GM18858 (cell line): ENCODE results near the gene SVIL.
"Not testable (repeated sequence)": the region's sequence is repeated elsewhere in the genome, so short reads cannot be mapped to it uniquely, and the experiment has no call there.

Source experiments
- ATAC-seq: cut with Tn5 transposase; IDR thresholded peaks from one replicate; pipeline ENCODE4 v1.9.1; 2021; ENCODE audit not compliant: unreplicated experiment

SVIL gene

DNA sequence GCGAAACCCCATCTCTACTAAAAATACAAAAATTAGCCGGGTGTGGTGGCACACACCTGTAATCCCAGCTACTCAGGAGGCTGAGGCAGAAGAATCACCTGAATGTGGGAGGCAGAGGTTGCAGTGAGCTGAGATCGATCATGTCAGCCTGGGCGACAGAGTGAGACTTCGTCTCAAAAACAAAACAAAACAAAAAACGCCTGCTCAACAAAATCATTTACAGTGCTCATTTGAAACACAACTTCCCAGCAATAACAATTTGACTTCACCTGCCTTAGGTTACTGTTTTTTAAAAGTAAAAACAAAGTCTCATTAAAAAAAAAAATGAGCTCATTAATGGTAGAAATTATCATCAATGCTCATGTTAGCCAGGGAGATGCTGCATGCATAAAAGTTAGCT, 10.4 kb downstream of the SVIL start:
- ATAC-seq: not testable (repeated sequence)

DNA sequence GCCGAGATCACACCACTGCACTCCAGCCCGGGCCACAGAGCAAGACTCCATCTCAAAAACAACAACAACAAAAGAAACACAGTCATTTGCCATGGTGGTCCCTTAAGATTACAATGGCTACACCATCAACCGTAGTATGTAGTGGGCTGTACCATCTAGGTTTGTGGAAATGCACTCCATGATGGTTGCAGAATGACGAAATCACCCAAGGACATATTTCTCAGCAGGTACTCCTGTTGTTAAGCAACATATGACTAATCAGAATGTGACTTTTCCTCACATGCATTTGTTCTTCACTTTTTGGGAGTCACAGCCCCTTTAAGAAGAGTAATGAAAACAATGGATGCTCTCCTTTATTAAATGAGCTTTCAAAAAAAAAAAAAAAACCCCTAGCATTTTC, 11.0 kb downstream of the SVIL start:
- ATAC-seq: no peak

DNA sequence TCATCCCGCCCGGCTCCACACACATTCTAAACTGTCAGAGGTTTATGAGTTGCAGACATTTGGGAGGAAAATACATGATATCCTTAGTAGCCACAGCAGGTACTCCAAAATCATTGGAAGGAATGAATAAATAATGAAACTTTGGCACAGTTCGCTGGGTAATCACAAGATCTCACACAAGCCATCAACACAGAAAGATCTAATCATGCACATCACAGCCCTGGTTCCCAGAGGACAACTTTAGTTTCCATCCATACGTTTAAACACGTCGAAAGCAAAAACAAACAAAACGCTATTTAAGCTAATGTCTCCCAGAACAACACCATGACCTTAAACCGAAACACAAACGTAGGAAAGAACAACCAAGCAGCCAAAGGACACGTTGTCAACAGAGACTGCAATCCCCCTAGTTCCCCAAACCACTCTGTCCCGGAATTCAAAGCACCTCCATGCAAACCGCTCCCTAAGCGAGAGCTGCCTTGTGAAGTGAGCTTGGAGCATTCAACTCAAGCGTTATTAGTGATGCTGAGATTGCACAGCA, 12.3 kb downstream of the SVIL start:
- no peak for ATAC-seq

DNA sequence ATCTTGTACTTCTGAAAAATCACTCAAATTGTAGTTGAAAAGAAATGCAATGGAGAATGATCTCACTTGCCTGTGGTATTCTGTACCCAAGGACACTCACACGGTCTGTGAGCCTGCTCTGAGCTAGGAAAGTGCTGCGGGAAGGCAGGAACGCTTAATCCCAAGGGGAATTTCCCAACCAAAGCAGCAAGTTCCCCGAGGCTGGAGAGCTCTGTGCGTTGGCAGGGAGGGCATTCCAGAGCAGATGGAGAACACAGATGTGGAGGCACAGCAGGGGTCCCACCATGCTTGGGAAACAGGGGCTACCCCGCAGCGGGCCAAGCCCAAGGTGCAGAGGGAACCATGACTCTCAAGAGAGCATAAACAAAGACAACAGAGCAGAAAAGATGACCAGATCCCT, 13.6 kb downstream of the SVIL start:
- ATAC-seq: no peak

DNA sequence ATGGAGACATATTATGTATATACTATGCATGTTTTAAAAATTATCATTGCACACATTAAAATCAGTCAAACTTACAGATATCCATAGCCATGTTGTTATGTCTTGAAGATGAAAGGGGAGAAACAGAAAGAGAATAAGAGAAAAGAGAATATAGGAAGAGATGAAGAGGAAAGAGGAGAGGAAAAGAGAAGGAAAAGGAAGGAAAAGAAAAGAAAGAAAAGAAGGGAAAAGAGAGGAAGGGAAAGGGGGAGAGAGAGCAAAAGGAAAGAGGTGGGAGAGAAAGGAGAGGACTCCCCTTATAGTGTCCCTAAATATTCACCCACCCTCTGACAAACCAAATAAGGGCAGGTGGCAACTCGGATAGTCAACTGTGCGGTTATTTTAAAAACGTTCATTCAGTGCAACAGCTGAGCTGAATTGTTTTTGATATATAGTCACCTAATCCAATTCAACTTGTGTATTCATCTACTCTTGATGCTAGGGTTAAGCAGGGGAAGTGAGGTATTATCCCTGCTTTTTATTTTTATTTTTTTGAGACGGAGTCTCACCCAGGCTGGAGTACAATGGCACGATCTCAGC, 14.6 kb downstream of the SVIL start:
- ATAC-seq: no peak

DNA sequence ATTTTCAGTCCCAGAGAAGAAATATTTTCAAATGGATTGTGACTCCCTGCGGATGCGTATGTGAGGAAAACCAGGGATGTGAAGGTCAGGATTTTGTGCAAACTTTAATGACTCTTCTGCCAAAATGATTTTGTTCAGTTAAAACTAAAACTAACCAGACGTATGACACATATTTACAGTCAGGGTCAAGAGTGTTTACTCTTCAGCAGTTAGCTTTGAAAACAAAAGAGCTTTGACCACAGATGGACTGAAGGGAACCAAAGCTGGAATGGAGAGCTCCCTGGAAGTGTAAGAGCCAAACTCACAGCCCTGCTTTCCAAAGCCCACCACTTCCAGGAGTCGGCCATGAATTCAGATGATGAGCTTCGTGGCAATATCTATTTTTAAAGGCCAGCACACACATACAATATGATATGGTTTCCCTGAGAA, 15.5 kb downstream of the SVIL start:
- ATAC-seq: no peak

DNA sequence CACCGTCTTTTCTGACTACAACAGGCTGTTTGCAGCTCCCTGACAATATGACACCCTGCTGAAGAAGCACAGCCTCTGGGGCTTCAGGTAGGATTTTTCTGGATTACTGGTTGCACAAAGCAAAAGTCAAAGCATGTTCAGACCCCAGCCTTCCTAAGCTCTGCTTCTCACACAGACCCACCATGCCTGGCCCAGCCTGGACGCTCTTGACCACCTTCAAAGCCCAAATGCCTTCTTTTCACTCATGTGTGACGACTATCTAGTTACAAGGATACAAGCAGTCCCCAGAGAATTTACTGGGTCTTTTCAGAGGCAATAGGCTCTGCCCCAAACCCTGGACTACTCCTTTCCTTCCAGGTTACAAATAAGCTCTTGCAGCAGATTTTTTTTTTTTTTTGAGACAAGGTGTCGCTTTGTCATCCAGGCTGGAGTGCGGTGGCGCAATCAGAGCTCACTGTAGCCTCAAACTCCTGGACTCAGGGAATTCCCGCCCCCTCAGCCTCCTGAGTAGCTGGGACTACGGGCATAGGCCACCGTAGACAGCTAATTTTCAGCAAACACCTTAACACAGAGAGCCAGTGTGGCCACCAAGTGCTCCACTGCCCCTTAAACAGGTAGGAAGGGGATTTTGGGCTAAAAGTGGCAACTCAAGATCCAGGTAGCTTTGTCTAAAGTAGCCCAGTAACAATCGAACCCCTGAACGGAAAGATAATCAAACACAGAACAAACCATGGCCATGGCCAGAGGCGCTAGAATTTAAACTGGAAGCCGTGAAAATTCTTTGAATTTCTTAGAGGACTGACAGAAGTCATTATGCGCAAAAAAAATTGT, 16.2 kb downstream of the SVIL start:
- no peak for ATAC-seq

DNA sequence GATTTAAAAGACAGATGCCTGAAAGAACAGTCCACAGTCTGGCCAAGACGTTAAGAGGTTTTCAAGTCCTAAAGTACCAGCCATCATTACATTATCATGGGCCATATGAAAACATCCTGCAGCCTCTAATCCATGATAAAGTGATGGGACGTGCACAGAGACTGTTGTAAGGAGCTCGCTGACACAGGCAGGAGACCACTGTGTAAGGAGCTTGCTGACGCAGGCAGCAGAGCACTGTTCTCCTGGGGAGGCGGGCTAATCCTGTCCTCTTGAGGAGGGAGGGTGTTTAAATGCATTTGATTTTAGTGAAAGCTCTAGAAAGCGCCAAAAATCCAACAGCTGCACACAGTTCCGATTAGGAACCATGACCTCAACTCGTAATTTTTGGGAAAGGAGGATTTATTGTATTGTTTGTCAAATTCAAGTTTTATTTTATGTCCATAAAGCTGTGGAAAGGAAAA, 16.9 kb downstream of the SVIL start:
- no peak for ATAC-seq

DNA sequence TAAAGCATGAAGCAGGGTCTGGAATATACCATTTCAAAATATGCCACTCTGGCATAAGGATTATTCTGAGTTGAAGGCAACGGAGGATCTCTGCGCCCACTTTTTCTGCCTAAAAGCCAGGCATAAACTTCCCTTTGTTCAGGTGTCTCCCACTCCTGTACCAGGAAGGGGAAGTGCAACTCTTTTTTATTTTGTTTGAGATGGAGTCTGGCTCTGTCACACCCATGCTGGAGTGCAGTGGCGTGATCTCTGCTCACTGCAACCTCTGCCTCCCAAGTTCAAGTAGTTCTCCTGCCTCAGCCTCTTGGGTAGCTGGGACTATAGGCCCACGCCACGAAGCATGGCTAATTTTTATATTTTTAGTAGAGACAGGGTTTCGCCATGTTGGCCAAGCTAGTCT, 18.2 kb downstream of the SVIL start:
- no peak for ATAC-seq

DNA sequence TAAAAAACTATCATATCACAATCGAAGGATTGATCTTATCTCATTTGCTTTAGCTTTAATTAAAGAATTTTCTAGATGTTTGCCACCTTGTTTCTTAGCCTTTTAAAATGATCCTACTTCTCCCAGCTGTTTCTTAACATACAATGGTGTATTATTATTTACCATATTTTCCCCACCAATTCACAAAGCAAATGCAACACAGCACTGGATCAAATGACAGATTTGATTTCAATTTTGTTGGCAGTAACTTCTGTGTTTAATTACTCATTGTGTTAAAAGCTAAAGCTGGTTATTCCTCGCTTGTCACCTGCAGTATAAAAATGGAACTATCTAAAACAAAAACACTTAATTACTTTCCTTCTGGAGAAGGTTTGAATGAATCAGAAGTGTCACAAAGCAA, 19.6 kb downstream of the SVIL start:
- ATAC-seq: no peak

DNA sequence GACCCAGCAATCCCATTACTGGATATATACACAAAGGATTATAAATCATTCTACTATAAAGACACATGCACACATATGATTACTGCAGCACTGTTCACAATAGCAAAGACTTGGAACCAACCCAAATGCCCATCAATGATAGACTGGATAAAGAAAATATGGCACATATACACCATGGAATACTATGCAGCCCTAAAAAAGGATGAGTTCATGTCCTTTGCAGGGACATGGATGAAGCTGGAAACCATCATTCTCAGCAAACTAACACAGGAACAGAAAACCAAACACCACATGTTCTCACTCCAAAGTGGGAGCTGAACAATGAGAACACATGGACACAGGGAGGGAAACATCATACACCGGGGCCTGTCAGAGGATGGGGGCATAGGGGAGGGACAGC, 20.5 kb downstream of the SVIL start:
- not testable (repeated sequence) for ATAC-seq

DNA sequence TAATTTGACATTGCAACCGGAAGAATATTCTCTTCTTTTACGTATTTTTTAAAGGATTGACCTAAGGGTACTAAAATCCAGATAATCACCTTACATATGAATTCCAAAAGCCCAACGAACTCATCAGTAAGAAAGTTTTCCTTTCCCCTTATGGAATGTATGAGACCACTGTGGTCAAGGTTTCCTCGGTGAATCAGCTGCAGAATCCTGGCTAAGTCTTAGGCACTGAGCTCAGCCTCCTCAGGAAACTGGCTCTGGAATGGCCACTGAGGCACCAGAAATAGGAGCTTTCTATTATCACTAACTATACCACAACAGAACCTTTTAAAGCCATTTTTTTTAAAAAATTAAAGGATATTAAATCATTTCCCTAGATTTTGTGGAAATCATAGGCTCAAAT, 21.0 kb downstream of the SVIL start:
- no peak for ATAC-seq

DNA sequence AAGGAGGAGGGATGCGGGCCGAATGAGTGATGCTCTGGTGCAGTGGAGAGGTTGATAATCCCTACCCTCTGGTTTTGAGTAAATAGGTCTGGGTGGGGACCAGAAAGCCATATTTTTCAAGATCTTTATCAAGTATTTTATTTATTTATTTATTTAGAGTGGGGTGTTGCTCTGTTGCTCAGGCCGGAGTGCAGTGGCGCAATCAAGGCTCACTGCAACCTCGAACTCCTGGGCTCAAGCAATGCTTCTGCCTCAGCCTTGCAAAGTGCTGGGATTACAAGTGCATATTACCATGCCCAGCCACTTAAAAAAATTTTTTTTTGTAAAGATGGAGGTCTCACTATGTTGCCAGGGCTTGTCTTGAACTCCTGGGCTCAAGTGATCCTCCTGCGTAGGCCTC, 21.6 kb downstream of the SVIL start:
- ATAC-seq: no peak

DNA sequence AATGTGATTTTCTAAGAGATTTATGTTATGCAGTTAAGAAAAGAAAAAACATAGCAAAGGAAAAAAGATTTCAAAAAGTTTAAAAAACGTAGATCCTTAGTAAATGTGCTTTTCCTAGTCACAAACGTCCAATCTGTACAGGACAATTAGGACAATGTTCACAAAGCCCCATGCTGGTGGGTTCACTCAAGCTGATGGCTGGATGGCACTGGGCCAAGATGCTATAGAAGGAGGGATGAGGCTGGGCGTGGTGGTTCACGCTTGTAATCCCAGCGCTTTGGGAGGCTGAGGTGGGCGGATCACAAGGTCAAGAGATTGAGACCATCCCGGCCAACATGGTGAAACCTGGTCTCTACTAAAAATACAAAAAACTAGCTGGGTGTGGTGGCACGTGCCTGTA, 22.1 kb downstream of the SVIL start:
- ATAC-seq: no peak

DNA sequence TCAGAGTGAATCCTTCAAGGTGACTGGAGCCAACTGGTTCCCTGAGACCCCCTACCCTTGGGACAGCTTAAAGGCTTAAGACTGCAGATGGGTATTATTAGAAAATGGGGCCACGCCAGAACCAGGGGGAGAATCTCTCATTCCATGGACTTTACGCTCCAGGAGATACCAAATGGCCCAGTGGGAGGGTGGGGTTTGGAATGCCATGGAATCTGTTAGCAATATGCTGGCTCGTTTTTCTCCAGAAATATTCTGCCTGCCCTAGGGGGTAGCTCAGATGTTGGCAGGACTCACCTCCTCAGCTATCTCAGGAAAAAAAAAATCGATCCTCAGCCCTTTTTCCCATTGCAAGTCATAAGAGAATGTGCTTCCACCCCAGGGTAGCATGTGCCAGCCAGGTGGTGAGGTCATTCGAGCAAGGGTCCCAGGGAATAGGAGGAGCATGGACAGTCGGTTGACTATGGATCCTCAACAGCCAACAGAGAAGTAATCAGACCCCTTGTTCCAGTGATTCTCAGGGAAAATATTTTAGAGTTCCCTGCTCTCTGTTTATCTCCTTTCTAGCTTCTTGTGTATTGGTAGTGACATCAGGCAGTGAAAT, 22.9 kb downstream of the SVIL start:
- ATAC-seq: no peak

DNA sequence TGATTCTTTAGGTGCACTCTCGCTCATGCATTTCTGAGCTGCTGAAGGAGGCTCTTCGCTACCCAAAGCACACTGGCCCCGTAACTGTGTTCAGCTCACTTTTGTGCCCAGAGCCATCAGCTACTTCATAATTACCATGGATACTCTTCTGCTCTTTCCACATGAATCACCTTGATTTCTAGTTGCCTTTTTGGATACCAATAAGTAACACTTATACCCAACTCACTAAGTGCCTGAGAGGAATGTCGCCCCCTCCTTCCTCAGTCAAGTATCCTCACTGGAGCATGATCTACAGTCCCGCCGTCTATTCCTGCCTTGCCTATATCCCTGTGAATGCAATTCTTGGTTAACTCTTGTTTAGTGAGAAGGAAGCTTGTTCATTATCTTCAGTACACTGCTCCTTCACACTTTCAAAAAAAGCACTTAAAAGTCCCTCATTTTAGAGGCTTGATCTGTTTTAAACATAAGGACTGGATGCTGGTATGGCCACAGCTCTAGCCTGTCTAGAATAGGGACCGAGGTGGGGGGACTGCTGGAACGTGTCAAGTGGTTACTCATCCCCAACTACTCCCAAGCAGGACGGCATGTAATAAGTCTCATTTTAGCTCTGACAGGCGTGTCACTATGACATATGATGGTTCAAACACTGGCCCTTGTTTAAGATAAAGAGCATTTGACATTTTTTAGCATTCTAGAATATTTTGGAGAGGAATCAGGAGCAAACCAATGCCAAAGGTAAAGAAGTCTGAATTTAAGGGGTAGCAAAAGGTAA, 23.7 kb downstream of the SVIL start:
- ATAC-seq: no peak

DNA sequence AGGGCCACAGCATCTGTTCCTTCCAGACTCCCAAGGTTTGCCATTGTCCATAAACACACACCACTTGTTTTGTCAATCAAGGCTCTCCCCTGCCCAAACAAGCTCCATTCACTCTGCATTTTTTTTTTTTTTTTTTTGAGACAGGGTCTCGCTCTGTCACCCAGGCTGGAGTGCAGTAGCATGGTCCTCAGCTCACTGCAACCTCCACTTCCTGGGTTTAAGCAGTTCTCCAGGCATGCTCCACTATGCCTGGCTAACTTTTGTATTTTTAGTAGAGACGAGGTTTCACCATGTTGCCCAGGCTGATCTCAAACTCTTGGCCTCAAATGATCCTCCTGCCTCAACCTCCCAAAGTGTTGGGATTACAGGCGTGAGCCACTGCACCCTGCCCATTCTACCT, 24.4 kb downstream of the SVIL start:
- ATAC-seq: not testable (repeated sequence)

DNA sequence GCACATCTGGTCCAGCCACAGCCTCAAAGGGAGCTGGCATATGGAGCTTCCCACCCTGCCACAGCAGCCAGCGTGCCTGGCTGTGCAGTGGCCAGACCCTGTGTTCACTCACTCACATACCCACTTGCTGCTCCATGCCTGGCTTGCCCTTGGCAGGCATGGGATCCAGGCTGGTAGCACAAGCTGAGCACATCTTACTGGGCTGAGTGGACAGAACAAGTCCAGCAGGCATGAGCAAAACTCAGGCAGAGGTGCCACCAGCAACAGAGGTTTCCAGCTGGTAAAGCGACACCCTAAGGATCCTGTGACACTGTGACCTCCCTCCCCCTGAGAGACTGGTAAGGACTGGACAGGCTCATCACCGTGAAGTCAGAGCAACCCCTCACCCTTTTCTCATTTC, 25.1 kb downstream of the SVIL start:
- ATAC-seq: no peak

DNA sequence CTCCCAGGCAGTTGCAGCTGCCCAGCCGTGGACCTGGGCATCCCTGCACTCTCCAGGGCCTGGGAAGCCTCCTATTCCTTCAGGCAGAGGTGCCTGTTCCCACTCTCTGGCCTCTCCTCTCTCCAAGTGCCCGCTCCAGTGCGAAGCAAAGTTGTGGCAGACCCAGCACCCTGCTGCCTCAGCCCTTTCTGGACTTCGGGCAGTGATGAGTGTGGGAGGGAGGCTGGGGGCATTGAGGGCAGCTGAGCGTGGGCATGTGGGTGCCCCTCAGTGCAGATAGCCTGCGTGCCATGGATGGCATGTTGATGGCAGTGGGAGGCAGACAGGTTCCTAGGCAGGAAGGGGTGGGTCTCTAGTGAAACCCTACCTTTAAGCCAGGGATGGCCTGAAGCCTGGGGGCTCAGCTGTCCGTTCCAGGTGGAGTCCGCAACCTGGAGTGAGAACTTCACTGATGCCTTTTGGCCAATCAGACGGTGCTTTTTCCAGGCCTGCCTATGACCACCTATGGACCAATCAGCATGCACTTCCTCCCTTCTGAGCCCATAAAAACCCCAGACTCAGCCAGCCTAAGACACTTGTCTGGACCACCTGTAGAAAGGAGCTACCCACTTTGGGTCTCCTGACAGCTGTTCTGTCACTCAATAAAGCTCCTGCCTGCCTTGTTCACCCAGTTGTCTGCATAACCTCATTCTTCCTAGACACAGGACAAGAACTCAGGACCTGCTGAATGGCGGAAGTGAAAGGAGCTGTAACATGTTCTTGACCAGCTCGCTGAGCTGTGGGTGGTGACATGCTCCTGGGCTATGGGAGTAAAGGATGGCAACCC, 26.1 kb downstream of the SVIL start:
- ATAC-seq: no peak

DNA sequence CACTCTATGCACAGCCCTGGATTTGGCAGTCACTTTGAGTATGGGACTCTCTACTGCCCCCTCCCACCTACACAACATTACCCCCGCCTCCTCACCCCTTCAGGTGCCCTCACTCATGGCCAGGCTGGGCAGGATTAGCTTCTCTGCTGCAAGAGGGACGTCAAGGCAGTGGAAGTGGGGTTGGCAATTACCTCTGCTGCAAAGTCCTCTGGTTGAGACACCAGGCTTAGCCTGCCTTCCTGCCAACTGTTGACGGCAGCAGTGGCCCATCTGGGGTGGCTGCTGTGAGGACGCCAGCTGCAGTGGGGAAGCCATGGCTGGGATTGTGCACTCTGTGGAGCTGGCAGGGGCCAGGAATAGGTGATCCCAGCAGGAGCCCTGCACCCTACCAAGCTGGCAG, 26.7 kb downstream of the SVIL start:
- ATAC-seq: no peak
